HCT116 (cell line): Measurements from ENCODE around the gene FBXO5. TPM values are rescaled to one million over a fixed set of nuclear protein-coding genes. Genes with fewer than 3 reads are reported as not detected.

Experiments used
- ATAC-seq: fragments of 200-7000 bp; cut with Tn5 transposase; 2 replicates; pipeline ENCODE4 v1.9.1; 2020; ENCODE audit warnings: mild to moderate bottlenecking, moderate library complexity
- BruUV-seq: library from RNA; stranded (reverse); fragments of 400-500 nt; replicated peaks from 2 replicates; lab custom pipeline; 2021; lab: Mats Ljungman, UMichigan
- CTCF ChIA-PET: fragments of 300-600 bp; sonication (Branson Sonifier 250); formaldehyde crosslinking; loops from one replicate; lab custom pipeline; 2021; ENCODE audit warnings: antibody characterized with exemption; lab: Charles Lee
- POLR2A ChIA-PET: fragments of 300-600, 350-600 bp; sonication (Branson Sonifier 250); formaldehyde crosslinking; loops from one replicate; lab custom pipeline; 2021; ENCODE audit warnings: antibody characterized with exemption; lab: Charles Lee
- RAD21 ChIA-PET, 2 experiments: fragments of 300-600 bp; sonication (Branson Sonifier 250); formaldehyde crosslinking; loops; one replicate each; lab custom pipeline; 2023; ENCODE audit warnings: low total read pairs in 2 of 2; ENCODE audit not compliant: uncharacterized antibody in 2 of 2, unreplicated experiment in 2 of 2, low non-redundant PET in 1 of 2; lab: Charles Lee
- DNase-seq: peaks from one replicate; pipeline ENCODE4 v3.0.0-alpha.2; 2010; ENCODE audit warnings: low read depth, low spot score
- H2AFZ ChIP-seq: fragments of 200-600 bp; shearing (Covaris generic), sonication (generic); 2 replicates; pipeline ENCODE4 v1.6.1; 2017; ENCODE audit warnings: low read depth, mixed run types, mixed read lengths, antibody characterized with exemption, low read length; ENCODE audit not compliant: poor library complexity, severe bottlenecking
- H3K27ac ChIP-seq: 2 replicates; pipeline ENCODE4 v1.5.1; 2012; ENCODE audit warnings: low read depth, low read length
- H3K27me3 ChIP-seq: fragments of 200-600 bp; sonication (generic); 2 replicates; pipeline ENCODE4 v1.6.1; 2016; ENCODE audit warnings: mixed run types, low read length, mixed read lengths; ENCODE audit not compliant: insufficient read depth
- H3K36me3 ChIP-seq, 2 experiments: fragments of 200-500 bp in 1 of 2; fragments of 200-600 bp in 1 of 2; sonication (Bioruptor generic) in 1 of 2; sonication (generic) in 1 of 2; 2 replicates each; pipeline versions ENCODE4 v1.5.1 to v1.6.1; 2014 to 2016; ENCODE audit warnings: low read length in 2 of 2, inconsistent platforms in 1 of 2, mixed read lengths in 1 of 2, mixed run types in 1 of 2; ENCODE audit not compliant: insufficient read depth in 2 of 2, control insufficient read depth in 1 of 2
- H3K4me1 ChIP-seq, 2 experiments: fragments of 200-600 bp in 1 of 2; sonication (generic) in 1 of 2; 2 replicates each; pipeline versions ENCODE4 v1.5.1 to v1.6.1; 2012 to 2017; ENCODE audit warnings: low read length in 2 of 2, inconsistent platforms in 1 of 2, mild to moderate bottlenecking in 1 of 2, mixed read lengths in 1 of 2, mixed run types in 1 of 2, moderate library complexity in 1 of 2; ENCODE audit not compliant: insufficient read depth in 2 of 2, control insufficient read depth in 1 of 2
- H3K4me2 ChIP-seq: fragments of 200-600 bp; sonication (generic); 2 replicates; pipeline ENCODE4 v1.6.1; 2017; ENCODE audit warnings: mixed run types, low read length, mixed read lengths
- H3K4me3 ChIP-seq, 2 experiments: fragments of 200-600 bp in 1 of 2; sonication (generic) in 1 of 2; replicated peaks in 1 of 2; 2 replicates each; pipeline ENCODE4 v1.5.1; 2011 to 2016; ENCODE audit warnings: low read length in 2 of 2, control low read depth in 1 of 2, low read depth in 1 of 2, mild to moderate bottlenecking in 1 of 2, mixed read lengths in 1 of 2, mixed run types in 1 of 2
- H3K79me2 ChIP-seq: fragments of 200-600 bp; sonication (generic); 2 replicates; pipeline ENCODE4 v1.6.1; 2017; ENCODE audit warnings: mild to moderate bottlenecking, mixed run types, low read length, moderate library complexity, mixed read lengths; ENCODE audit not compliant: insufficient read depth
- H3K9ac ChIP-seq: fragments of 200-600 bp; sonication (generic); 2 replicates; pipeline ENCODE4 v1.6.1; 2016; ENCODE audit warnings: low read length, mixed read lengths
- H3K9me2 ChIP-seq: fragments of 200-600 bp; sonication (generic), shearing (Covaris generic); 2 replicates; pipeline ENCODE4 v1.6.1; 2017; ENCODE audit warnings: mixed run types, mild to moderate bottlenecking, moderate library complexity; ENCODE audit not compliant: insufficient read depth
- H3K9me3 ChIP-seq, 2 experiments: fragments of 200-500 bp in 1 of 2; fragments of 200-600 bp in 1 of 2; sonication (Bioruptor generic) in 1 of 2; sonication (generic) in 1 of 2; 2 replicates each; pipeline ENCODE4 v1.6.1; 2014 to 2017; ENCODE audit warnings: low read length in 2 of 2, mixed read lengths in 2 of 2, inconsistent platforms in 1 of 2, low read depth in 1 of 2, mild to moderate bottlenecking in 1 of 2, mixed run types in 1 of 2, moderate library complexity in 1 of 2; ENCODE audit not compliant: control insufficient read depth in 1 of 2, insufficient read depth in 1 of 2
- H4K20me1 ChIP-seq: fragments of 200-600 bp; sonication (generic), shearing (Covaris generic); 2 replicates; pipeline ENCODE4 v1.6.1; 2017; ENCODE audit warnings: mixed run types, mild to moderate bottlenecking, moderate library complexity; ENCODE audit not compliant: insufficient read depth
- ATF3 ChIP-seq: IDR thresholded peaks from 2 replicates; pipeline ENCODE4 v1.6.1; 2012
- CBX3 ChIP-seq: IDR thresholded peaks from 2 replicates; pipeline ENCODE4 v1.6.1; 2012; ENCODE audit warnings: low read depth
- CEBPB ChIP-seq: IDR thresholded peaks from 2 replicates; pipeline ENCODE4 v1.6.1; 2012; ENCODE audit warnings: low read depth
- EGR1 ChIP-seq: IDR thresholded peaks from 2 replicates; pipeline ENCODE4 v1.6.1; 2012; ENCODE audit warnings: low read depth
- ELF1 ChIP-seq: IDR thresholded peaks from 2 replicates; pipeline ENCODE4 v1.6.1; 2012; ENCODE audit warnings: low read depth, borderline replicate concordance
- EZH2 ChIP-seq: fragments of 200-600 bp; sonication (generic); IDR thresholded peaks from 2 replicates; pipeline ENCODE4 v1.6.1; 2017; ENCODE audit warnings: antibody characterized with exemption, mixed run types
- FOSL1 ChIP-seq: IDR thresholded peaks from 2 replicates; pipeline ENCODE4 v1.6.1; 2012; ENCODE audit warnings: low read depth
- JUND ChIP-seq: IDR thresholded peaks from 2 replicates; pipeline ENCODE4 v1.6.1; 2012
- POLR2A ChIP-seq: IDR thresholded peaks from 2 replicates; pipeline ENCODE4 v1.7.0; 2011; ENCODE audit warnings: borderline replicate concordance; ENCODE audit not compliant: insufficient read depth, insufficient read length; ENCODE audit errors: extremely low read depth
- RAD21 ChIP-seq: IDR thresholded peaks from 2 replicates; pipeline ENCODE4 v1.6.1; 2012; ENCODE audit warnings: low read depth, mild to moderate bottlenecking
- REST ChIP-seq: IDR thresholded peaks from 2 replicates; pipeline ENCODE4 v1.6.1; 2012; ENCODE audit warnings: low read depth
- SP1 ChIP-seq: IDR thresholded peaks from 2 replicates; pipeline ENCODE4 v1.6.1; 2012; ENCODE audit warnings: low read depth
- TCF7L2 ChIP-seq: IDR thresholded peaks from 2 replicates; pipeline ENCODE4 v1.7.0; 2011; ENCODE audit warnings: borderline replicate concordance, inconsistent platforms; ENCODE audit not compliant: insufficient read depth, insufficient read length; ENCODE audit errors: extremely low read depth
- YY1 ChIP-seq: IDR thresholded peaks from 2 replicates; pipeline ENCODE4 v1.6.1; 2011; ENCODE audit warnings: low read length, low read depth, moderate library complexity, mild to moderate bottlenecking; ENCODE audit not compliant: insufficient replicate concordance; ENCODE audit errors: extremely low read depth
- ZBTB33 ChIP-seq: IDR thresholded peaks from 2 replicates; pipeline ENCODE4 v1.6.1; 2011; ENCODE audit warnings: mild to moderate bottlenecking, low read length, moderate library complexity; ENCODE audit not compliant: insufficient replicate concordance; ENCODE audit errors: extremely low read depth
- ZFX ChIP-seq: fragments of 450-650 bp; IDR thresholded peaks from 2 replicates; pipeline ENCODE4 v1.6.1; 2017
- ZNF274 ChIP-seq: fragments of 200-500 bp; sonication (Bioruptor generic); IDR thresholded peaks from 2 replicates; pipeline ENCODE4 v1.6.1; 2014; ENCODE audit warnings: mild to moderate bottlenecking, low read depth, low read length, inconsistent platforms
- intact Hi-C: fragments of 100-400 bp; cut with micrococcal nuclease; formaldehyde crosslinking; loops from 2 replicates; pipeline ENCODE4 v1.10.0; 2022
- total RNA-seq: library from RNA; stranded (reverse); gene quantifications from one replicate; pipeline ENCODE4 v1.2.1, GENCODE V29; 2021; ENCODE audit not compliant: unreplicated experiment
- TF ChIP-seq, protein P1 (sequence below): IDR thresholded peaks from 2 replicates; pipeline ENCODE4 v1.6.1; 2012
- TF ChIP-seq, protein P2 (sequence below), 3 experiments: fragments of 200-600 bp in 1 of 3; sonication (generic) in 1 of 3; IDR thresholded peaks in 2 of 3; conservative IDR thresholded peaks in 1 of 3; 2 replicates each; pipeline ENCODE4 v1.5.1; 2012 to 2017; ENCODE audit warnings: low read depth in 2 of 3, low read length in 2 of 3, antibody characterized with exemption in 1 of 3, borderline replicate concordance in 1 of 3, control low read depth in 1 of 3, mild to moderate bottlenecking in 1 of 3, mixed read lengths in 1 of 3, mixed run types in 1 of 3, moderate library complexity in 1 of 3; ENCODE audit not compliant: insufficient read depth in 1 of 3

Gene FBXO5
- total RNA-seq, 1 experiment from 2014 or later, result 38.9 TPM

DNA sequence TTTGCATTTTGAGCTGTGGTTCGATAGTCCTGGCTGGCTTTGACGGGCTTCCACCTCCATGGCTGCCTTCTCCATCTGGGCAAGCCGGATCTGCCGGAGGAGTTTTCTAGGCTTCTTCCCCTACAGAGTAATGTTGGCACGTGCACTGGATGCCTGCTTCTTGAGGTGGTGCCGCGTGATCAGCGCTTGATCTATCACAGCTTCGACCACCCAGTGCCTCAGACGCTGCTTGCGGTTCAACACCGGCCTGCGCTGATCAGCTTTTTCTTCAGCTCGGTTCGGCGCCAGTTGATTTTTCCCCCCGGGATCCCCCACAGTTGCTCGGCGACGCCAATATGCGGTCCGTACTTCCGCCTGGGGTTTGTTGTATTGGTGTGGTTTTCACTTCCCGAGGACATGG lies 23.5 kb downstream of the FBXO5 start:
- ChIA-PET RAD21 (no interaction called here), CTCF (no interaction called here)
- Histone ChIP-seq H4K20me1 (no peaks in the 10 kb centered on the region), H3K9me2 (no peaks in the 10 kb centered on the region; the same call in 1 of the 2 replicates), H3K4me3 (no peak overlapping the region), H3K79me2 (no peaks in the 10 kb centered on the region), H3K4me1 (no peaks in the 10 kb centered on the region), H3K36me3 (no peaks in the 10 kb centered on the region), H3K9me3 (no peaks in the 10 kb centered on the region), H3K27me3 (peaks cover 13% of the 10 kb centered on the region), H3K27ac (no peak overlapping the region)
- no peak for ATAC-seq
- no peak for DNase-seq
- intact Hi-C loops, result no loop called here
- no peak for TF ChIP-seq ATF3
- no peak for TF ChIP-seq ZFX
- no peak for TF ChIP-seq TCF7L2
- TF ChIP-seq ZNF274, result no peak
- no peak for TF ChIP-seq POLR2A
- TF ChIP-seq REST, result no peak
- TF ChIP-seq RAD21, result no peak
- TF ChIP-seq ELF1, result no peak
- no peak for TF ChIP-seq SP1
- no peak for TF ChIP-seq EGR1
- no peak for TF ChIP-seq FOSL1
- TF ChIP-seq EZH2, result no peak
- TF ChIP-seq, protein P1, sequence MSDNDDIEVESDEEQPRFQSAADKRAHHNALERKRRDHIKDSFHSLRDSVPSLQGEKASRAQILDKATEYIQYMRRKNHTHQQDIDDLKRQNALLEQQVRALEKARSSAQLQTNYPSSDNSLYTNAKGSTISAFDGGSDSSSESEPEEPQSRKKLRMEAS, result no peak
- TF ChIP-seq YY1, result no peak
- no peak for TF ChIP-seq JUND
- TF ChIP-seq, protein P2, sequence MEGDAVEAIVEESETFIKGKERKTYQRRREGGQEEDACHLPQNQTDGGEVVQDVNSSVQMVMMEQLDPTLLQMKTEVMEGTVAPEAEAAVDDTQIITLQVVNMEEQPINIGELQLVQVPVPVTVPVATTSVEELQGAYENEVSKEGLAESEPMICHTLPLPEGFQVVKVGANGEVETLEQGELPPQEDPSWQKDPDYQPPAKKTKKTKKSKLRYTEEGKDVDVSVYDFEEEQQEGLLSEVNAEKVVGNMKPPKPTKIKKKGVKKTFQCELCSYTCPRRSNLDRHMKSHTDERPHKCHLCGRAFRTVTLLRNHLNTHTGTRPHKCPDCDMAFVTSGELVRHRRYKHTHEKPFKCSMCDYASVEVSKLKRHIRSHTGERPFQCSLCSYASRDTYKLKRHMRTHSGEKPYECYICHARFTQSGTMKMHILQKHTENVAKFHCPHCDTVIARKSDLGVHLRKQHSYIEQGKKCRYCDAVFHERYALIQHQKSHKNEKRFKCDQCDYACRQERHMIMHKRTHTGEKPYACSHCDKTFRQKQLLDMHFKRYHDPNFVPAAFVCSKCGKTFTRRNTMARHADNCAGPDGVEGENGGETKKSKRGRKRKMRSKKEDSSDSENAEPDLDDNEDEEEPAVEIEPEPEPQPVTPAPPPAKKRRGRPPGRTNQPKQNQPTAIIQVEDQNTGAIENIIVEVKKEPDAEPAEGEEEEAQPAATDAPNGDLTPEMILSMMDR (IDR thresholded peaks at IDR 0.05 in 2 of 3, conservative IDR thresholded peaks at IDR 0.05 in 1 of 3; ENCODE audit: borderline replicate concordance in 1 of 3, insufficient read depth in 1 of 3, low read depth in 2 of 3, low read length in 2 of 3), result no peak
- TF ChIP-seq CBX3, result no peak
- TF ChIP-seq ZBTB33, result no peak
- TF ChIP-seq CEBPB, result no peak
- TF ChIP-seq, all 23 proteins: peak for 0
- BruUV-seq, result no TSS peak
- no peak overlapping the region for H3K4me2 ChIP-seq
- no peak overlapping the region for H3K9ac ChIP-seq
- POLR2A ChIA-PET, result no interaction called here
- no peak overlapping the region for H2AFZ ChIP-seq
